Colonic mucosa (tissue), 4 donors: ENCODE results near the gene NPTX1. TPM values are rescaled to one million over a fixed set of nuclear protein-coding genes. Genes with fewer than 3 reads are reported as not detected.

Experiments used
- DNase-seq: peaks from one replicate; pipeline ENCODE4 v3.0.0-alpha.2; 2020
- H3K27ac ChIP-seq: fragments of 200-600 bp; one replicate; pipeline ENCODE4 v1.8.0; 2021
- H3K27me3 ChIP-seq: fragments of 200-600 bp; one replicate; pipeline ENCODE4 v1.8.0; 2021
- H3K36me3 ChIP-seq: fragments of 200-600 bp; one replicate; pipeline ENCODE4 v1.8.0; 2021
- H3K4me1 ChIP-seq: fragments of 200-600 bp; one replicate; pipeline ENCODE4 v1.8.0; 2021; ENCODE audit warnings: mild to moderate bottlenecking
- H3K4me3 ChIP-seq: fragments of 200-600 bp; one replicate; pipeline ENCODE4 v1.8.0; 2021
- H3K9ac ChIP-seq, 2 donors: one replicate each; pipeline ENCODE4 v1.7.0; 2013; ENCODE audit warnings: control low read depth in 2 of 2, low read depth in 2 of 2, low read length in 2 of 2
- H3K9me3 ChIP-seq: fragments of 200-600 bp; one replicate; pipeline ENCODE4 v1.8.0; 2021
- CTCF ChIP-seq: fragments of 200-600 bp; IDR thresholded peaks from one replicate; pipeline ENCODE4 v1.8.0; 2022; ENCODE audit warnings: antibody characterized with exemption, mild to moderate bottlenecking
- intact Hi-C: fragments of 100-400 bp; cut with DNase I; formaldehyde crosslinking; loops from one replicate; pipeline ENCODE4 v1.14.1; 2022
- total RNA-seq, 2 donors: library from RNA; stranded (reverse); fragmentation: NEBNext Ultra II Directional in 1 of 2; extraction: Animal tissue kit (Norgen Biotek cat#: 25700) in 1 of 2; gene quantifications; one replicate each; pipeline ENCODE4 v1.2.1, GENCODE V29; 2021
- donor health status: healthy.
- donor health status: DM: no; HTN: no; CAD: no.
- donor health status: DM: no; HTN: no; CAD: no.

The NPTX1 gene
- total RNA-seq, 2 donors from 2014 or later, result 0.10 to 7.1 TPM

- no peaks in the 10 kb centered on the region for H3K9me3 ChIP-seq
- H3K4me3 ChIP-seq, result no peak overlapping the region
- H3K27ac ChIP-seq, result no peak overlapping the region
- no peak for DNase-seq
- no peaks in the 10 kb centered on the region for H3K27me3 ChIP-seq
- no peak overlapping the region for H3K9ac ChIP-seq
- no peaks in the 10 kb centered on the region for H3K36me3 ChIP-seq
- no peak for TF ChIP-seq CTCF
- intact Hi-C loops, result no loop called here
- no peaks in the 10 kb centered on the region for H3K4me1 ChIP-seq
Measured at GRCh38 chr17:80502578-80502877, 26.1 kb upstream of the NPTX1 start.

GRCh38 chr17:80501741-80502577, 25.6 kb upstream of the NPTX1 start:
- DNase-seq, result no peak
- no peak overlapping the region for H3K4me3 ChIP-seq
- H3K4me1 ChIP-seq, result no peaks in the 10 kb centered on the region
- no peaks in the 10 kb centered on the region for H3K9me3 ChIP-seq
- no peaks in the 10 kb centered on the region for H3K36me3 ChIP-seq
- no peaks in the 10 kb centered on the region for H3K27me3 ChIP-seq
- H3K9ac ChIP-seq, result no peak overlapping the region
- no peak overlapping the region for H3K27ac ChIP-seq
- intact Hi-C loops, result no loop called here
- no peak for TF ChIP-seq CTCF

GRCh38 chr17:80499961-80500665, 23.7 kb upstream of the NPTX1 start:
- no peaks in the 10 kb centered on the region for H3K36me3 ChIP-seq
- no peak overlapping the region for H3K4me3 ChIP-seq
- H3K9ac ChIP-seq, result no peak overlapping the region
- H3K4me1 ChIP-seq, result no peaks in the 10 kb centered on the region
- no peaks in the 10 kb centered on the region for H3K27me3 ChIP-seq
- H3K27ac ChIP-seq, result no peak overlapping the region
- no peaks in the 10 kb centered on the region for H3K9me3 ChIP-seq
- no peak for TF ChIP-seq CTCF
- DNase-seq, result no peak
- intact Hi-C loops, result no loop called here

DNA sequence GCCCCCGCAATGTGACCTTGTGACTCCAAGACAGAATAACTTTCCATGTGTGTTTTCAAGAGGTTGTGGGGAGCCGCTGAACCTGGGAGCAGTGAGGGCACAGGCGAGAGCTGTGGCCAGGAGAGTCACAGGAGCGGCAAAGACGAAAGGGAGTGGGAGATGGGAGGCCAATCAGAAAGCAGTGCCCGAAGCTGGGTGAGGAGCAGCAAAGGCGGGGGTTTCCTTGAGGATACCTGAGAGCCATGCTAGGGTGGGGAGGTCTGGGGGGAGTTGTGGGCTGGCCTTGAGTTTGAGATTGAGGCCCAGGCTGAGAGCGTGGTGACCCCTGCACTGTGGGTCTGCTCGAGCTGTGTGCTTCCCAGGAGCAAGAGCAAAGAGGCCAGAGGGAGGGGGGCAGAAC, 23.2 kb upstream of the NPTX1 start:
- TF ChIP-seq CTCF, result no peak
- Histone ChIP-seq H3K9ac (no peak overlapping the region), H3K4me3 (no peak overlapping the region), H3K9me3 (no peaks in the 10 kb centered on the region), H3K27ac (no peak overlapping the region), H3K36me3 (no peaks in the 10 kb centered on the region), H3K4me1 (no peaks in the 10 kb centered on the region), H3K27me3 (no peaks in the 10 kb centered on the region)
- no peak for DNase-seq
- intact Hi-C loops, result no loop called here

DNA sequence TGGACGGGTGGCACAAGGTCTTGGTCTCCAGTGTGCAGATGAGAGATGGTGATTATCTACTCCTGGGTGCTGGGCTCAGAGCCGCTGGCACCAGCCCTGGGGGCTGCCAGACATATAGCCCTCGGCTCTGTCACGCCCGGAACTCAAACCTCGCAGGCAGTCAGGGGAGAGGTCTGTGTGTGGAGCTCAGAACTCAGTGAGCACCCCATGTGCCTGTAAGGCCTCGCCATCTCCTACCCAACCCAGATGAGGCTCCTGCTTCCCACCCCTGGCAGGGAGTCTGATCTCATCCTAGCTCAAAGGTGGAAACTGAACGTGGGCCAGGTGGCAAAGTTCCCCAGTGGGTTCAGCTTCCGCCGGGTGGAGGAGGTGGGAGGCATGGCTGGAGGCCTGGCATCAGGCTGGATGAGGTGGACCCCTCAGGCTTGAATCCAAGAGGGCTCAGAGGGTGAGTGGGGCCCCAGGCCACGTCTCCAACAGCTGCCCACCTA, 22.6 kb upstream of the NPTX1 start:
- no peak overlapping the region for H3K9ac ChIP-seq
- no peaks in the 10 kb centered on the region for H3K36me3 ChIP-seq
- no peak overlapping the region for H3K4me3 ChIP-seq
- no peaks in the 10 kb centered on the region for H3K27me3 ChIP-seq
- H3K9me3 ChIP-seq, result no peaks in the 10 kb centered on the region
- intact Hi-C loops, result no loop called here
- no peak overlapping the region for H3K27ac ChIP-seq
- no peak for TF ChIP-seq CTCF
- H3K4me1 ChIP-seq, result no peaks in the 10 kb centered on the region
- DNase-seq, result no peak
